Measurements from ENCODE around the gene SSX2B.
"Not testable (repeated sequence)": the region's sequence is repeated elsewhere in the genome, so short reads cannot be mapped to it uniquely, and the experiment has no call there.

DNA sequence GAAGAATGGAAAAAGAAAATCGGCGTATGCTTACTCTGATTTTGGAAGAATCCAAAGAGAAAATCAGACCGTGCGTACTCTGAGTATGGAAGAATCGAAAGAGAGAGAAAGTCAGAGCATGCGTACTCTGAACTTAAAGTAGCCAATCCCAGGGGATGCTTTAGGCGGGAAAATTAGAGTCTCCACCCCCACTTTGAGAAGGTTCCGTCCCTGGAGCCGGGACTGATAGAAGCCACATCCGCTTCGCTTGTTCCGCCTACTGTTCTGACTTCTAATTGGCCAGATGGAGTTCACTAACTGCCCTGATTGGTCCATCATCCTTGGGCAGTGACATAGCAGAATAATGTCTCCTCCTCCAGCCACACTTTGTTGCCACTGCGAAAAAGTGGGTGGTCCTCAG is 44.0 kb upstream of the SSX2B start, which contains the start of gene SSX2:
- not testable (repeated sequence) for TF ChIP-seq FOXA1 (IDR thresholded peaks at IDR 0.05); ELF4 (IDR thresholded peaks at IDR 0.05); BHLHE40 (IDR thresholded peaks at IDR 0.05; ENCODE audit: borderline replicate concordance); SP1 (IDR thresholded peaks at IDR 0.05); HDGF (IDR thresholded peaks at IDR 0.05; ENCODE audit: borderline replicate concordance); CTBP1 (IDR thresholded peaks at IDR 0.05; ENCODE audit: borderline replicate concordance); LEF1 (IDR thresholded peaks at IDR 0.05; ENCODE audit: borderline replicate concordance); FOXK2 (IDR thresholded peaks at IDR 0.05); FOXM1 (IDR thresholded peaks at IDR 0.05; ENCODE audit: borderline replicate concordance); SUZ12 (IDR thresholded peaks at IDR 0.05); L3MBTL2 (conservative IDR thresholded peaks at IDR 0.05); TARDBP (IDR thresholded peaks at IDR 0.05)
- TF ChIP-seq, protein P1, sequence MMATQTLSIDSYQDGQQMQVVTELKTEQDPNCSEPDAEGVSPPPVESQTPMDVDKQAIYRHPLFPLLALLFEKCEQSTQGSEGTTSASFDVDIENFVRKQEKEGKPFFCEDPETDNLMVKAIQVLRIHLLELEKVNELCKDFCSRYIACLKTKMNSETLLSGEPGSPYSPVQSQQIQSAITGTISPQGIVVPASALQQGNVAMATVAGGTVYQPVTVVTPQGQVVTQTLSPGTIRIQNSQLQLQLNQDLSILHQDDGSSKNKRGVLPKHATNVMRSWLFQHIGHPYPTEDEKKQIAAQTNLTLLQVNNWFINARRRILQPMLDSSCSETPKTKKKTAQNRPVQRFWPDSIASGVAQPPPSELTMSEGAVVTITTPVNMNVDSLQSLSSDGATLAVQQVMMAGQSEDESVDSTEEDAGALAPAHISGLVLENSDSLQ (IDR thresholded peaks at IDR 0.05), result not testable (repeated sequence)
